Measurements from ENCODE around the gene FAM76B.
"Not testable (repeated sequence)": the region's sequence is repeated elsewhere in the genome, so short reads cannot be mapped to it uniquely, and the experiment has no call there.

FAM76B gene

GRCh38 chr11:95789506-95790122 lies at the start of gene FAM76B:
TSS of gene FAM76B (minus strand) at chr11:95789782. CDS start at chr11:95789478, 304 bp downstream.
- DNase-seq: peak; percentile 97 to 99

GRCh38 chr11:95835768-95836488 lies 46.3 kb upstream of the FAM76B start:
- DNase-seq: peak; percentile 75 to 79

GRCh38 chr11:95835351-95835750 lies 45.8 kb upstream of the FAM76B start:
- peak; percentile 34 to 67 for DNase-seq

- no peak for DNase-seq
Observed at GRCh38 chr11:95833378-95833777, 43.8 kb upstream of the FAM76B start.

- DNase-seq: no peak
Observed at GRCh38 chr11:95832763-95833162, 43.2 kb upstream of the FAM76B start.

GRCh38 chr11:95831198-95831883 lies 41.8 kb upstream of the FAM76B start:
- DNase-seq: no peak

GRCh38 chr11:95829580-95830259 lies 40.1 kb upstream of the FAM76B start:
- no peak for DNase-seq

- DNase-seq: no peak
Observed at GRCh38 chr11:95827696-95828095, 38.1 kb upstream of the FAM76B start.

GRCh38 chr11:95821640-95822039 lies 32.1 kb upstream of the FAM76B start:
- no peak for DNase-seq

GRCh38 chr11:95816037-95816436 lies 26.5 kb upstream of the FAM76B start:
- no peak for DNase-seq

- not testable (repeated sequence) for DNase-seq
Observed at GRCh38 chr11:95811052-95811451, 21.5 kb upstream of the FAM76B start.

- DNase-seq: not testable (repeated sequence)
Observed at GRCh38 chr11:95806464-95806863, 16.9 kb upstream of the FAM76B start.

GRCh38 chr11:95805869-95806268 lies 16.3 kb upstream of the FAM76B start:
- DNase-seq: no peak

- no peak for DNase-seq
Observed at GRCh38 chr11:95803973-95804372, 14.4 kb upstream of the FAM76B start.

GRCh38 chr11:95802806-95803205 lies 13.2 kb upstream of the FAM76B start:
- no peak for DNase-seq

- no peak for DNase-seq
Observed at GRCh38 chr11:95800438-95800837, 10.9 kb upstream of the FAM76B start.

- DNase-seq: no peak
Observed at GRCh38 chr11:95799546-95799945, 10.0 kb upstream of the FAM76B start.

GRCh38 chr11:95796501-95796900 lies 6.9 kb upstream of the FAM76B start:
- no peak for DNase-seq

- peak; percentile 56 to 92 for DNase-seq
Observed at GRCh38 chr11:95795627-95796295, 6.2 kb upstream of the FAM76B start.

GRCh38 chr11:95794086-95794485 lies 4.5 kb upstream of the FAM76B start:
- no peak for DNase-seq

GRCh38 chr11:95793116-95793515 lies 3.5 kb upstream of the FAM76B start:
- no peak for DNase-seq

- no peak for DNase-seq
Observed at GRCh38 chr11:95792700-95793099, 3.1 kb upstream of the FAM76B start.

GRCh38 chr11:95792200-95792599 lies 2.6 kb upstream of the FAM76B start:
- DNase-seq: no peak

Data from NCI-H2081 (cell line).